ENCODE data around the gene MSRB1.

The MSRB1 gene

DNA sequence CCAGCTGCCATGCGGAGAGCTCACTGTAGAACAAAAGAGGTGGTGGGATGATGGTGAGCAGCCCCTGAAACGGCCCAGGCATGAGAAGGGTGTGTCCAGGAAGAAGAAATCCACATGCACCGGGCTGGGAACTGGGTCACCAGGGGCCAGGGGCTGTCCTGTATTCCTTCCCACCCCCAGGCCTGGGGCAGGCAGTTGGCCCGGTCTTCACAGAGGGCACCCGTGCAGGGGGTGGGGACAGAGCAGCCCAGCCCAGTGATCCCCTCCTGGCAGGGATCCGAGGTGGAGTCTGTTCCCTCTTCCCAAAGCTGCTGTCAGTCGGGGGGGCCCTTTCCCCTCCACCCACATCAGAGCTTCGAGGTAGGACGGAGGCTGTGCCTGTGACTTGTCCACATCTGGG lies 34.0 kb downstream of the MSRB1 start:
- no peak overlapping the region for H3K4me3 ChIP-seq (ENCODE audit: low read depth, low read length)
- no peak for DNase-seq (ENCODE audit: low read depth)
- TF ChIP-seq, protein P1, sequence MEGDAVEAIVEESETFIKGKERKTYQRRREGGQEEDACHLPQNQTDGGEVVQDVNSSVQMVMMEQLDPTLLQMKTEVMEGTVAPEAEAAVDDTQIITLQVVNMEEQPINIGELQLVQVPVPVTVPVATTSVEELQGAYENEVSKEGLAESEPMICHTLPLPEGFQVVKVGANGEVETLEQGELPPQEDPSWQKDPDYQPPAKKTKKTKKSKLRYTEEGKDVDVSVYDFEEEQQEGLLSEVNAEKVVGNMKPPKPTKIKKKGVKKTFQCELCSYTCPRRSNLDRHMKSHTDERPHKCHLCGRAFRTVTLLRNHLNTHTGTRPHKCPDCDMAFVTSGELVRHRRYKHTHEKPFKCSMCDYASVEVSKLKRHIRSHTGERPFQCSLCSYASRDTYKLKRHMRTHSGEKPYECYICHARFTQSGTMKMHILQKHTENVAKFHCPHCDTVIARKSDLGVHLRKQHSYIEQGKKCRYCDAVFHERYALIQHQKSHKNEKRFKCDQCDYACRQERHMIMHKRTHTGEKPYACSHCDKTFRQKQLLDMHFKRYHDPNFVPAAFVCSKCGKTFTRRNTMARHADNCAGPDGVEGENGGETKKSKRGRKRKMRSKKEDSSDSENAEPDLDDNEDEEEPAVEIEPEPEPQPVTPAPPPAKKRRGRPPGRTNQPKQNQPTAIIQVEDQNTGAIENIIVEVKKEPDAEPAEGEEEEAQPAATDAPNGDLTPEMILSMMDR (IDR thresholded peaks at IDR 0.05; ENCODE audit: low read depth, low read length, missing control alignments), result no peak
- in situ Hi-C loops (cut with HindIII; ENCODE audit: low sequenced_read_pairs), result no loop called here

DNA sequence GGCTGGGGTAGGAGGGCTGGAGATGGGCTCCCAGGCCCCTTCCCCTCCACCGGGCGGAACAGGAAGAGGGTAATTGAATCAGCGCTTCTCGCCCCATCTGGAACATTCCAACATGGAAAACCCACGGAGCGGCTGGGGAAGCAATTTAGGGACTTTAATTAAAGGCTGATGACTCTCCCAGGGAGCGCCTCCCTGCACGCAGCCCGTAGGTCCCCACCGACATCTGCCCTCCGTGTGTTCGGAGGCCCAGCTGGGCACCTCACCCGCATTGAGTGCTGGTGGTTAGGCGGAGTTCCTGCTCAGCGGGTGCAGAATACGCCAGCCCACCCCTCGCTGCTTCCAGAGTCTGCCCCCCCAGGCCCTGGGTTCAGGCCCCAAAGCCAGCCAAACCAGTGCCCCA lies 34.8 kb downstream of the MSRB1 start:
- DNase-seq (ENCODE audit: low read depth), result no peak
- H3K4me3 ChIP-seq (ENCODE audit: low read depth, low read length), result no peak overlapping the region
- in situ Hi-C loops (cut with HindIII; ENCODE audit: low sequenced_read_pairs), result no loop called here
- TF ChIP-seq, protein P1 (IDR thresholded peaks at IDR 0.05; ENCODE audit: low read depth, low read length, missing control alignments), result no peak

DNA sequence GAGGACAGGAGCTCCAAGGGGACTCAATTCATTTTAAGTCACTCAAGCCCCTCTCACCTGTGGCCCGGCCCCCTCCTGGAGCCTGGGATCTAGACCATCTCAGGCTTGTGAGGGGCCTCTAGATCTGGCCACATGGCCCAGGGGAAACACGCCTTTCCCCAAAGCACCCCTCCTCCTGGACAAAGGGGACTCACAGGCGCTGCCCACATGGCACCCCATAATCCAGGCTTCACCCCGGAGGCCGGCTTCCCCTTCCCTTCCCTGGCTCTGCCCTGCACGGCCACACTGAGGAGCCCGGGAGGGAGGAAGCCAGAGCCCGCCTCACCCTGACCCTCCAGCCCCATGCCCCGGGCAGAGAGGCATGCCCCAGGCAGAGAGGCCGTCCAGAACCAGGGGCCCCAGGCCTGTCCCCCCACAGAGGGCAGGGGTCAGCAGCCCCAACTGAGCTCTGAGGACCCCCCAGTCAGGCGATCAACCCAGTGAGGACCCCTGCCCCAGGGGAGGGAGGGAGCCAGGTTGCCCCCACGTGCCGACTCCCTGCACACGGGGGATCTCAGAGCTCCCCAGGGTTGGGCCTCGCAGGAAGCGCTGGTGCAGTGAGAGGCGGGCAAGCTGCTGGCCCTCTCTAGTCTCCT lies 35.7 kb downstream of the MSRB1 start:
- TF ChIP-seq, protein P1 (IDR thresholded peaks at IDR 0.05; ENCODE audit: low read depth, low read length, missing control alignments), result no peak
- DNase-seq (ENCODE audit: low read depth), result no peak
- H3K4me3 ChIP-seq (ENCODE audit: low read depth, low read length), result no peak overlapping the region
- in situ Hi-C loops (cut with HindIII; ENCODE audit: low sequenced_read_pairs), result no loop called here

DNA sequence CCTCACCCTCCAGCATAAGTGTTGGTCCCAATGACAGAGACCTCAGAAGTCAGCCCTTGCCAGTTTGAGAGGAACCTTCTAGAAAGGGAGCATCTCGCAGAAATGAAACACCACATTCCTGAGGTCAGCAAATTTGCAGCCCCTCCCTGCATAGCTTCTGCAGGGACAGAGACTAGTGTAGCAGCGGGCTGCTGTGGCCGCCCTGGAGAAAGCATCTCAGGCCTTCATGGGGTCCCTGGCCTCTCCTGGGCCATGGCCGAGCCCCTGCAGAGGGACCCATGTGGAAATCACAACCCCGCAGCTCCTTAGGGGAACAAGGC lies 36.2 kb downstream of the MSRB1 start:
- H3K4me3 ChIP-seq (ENCODE audit: low read depth, low read length), result no peak overlapping the region
- TF ChIP-seq, protein P1 (IDR thresholded peaks at IDR 0.05; ENCODE audit: low read depth, low read length, missing control alignments), result no peak
- no peak for DNase-seq (ENCODE audit: low read depth)
- in situ Hi-C loops (cut with HindIII; ENCODE audit: low sequenced_read_pairs), result no loop called here

DNA sequence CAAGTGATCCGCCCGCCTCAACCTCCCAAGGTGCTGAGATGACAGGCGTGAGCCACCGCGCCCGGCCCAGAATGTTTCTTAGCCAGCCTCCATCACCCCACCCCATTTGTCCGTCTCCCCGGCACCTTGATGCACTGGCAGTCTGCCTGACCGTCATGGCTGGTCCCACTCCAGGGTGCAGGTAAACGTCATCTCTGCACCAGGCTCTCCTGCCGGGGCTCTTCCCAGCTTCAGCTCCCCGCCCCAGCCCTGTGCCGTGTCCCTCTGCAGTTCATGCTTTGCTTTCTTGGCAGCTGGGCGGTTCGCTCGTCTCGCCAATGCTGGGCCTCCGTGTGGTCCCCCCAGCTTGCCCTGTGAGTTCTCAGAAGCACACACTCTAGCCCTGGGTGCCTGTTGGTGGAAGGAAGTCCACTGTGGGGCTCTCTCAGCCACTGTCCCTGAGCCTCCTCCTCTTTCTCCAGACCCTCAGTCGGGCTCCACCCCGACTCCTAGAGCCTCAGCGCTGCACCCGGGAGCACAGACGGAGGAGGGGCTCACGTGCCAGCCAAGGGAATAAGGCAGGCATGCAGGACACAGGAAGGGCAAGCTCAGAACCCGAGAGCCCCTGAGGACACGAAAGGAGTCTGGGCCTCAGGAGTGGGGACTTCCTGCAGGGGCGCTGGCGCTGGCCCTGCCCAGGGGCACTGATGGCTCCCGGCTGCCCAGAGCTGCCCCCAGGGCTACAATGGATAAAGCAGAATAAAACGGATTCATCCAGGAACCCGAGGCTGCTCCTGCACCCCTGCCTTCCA lies 36.7 kb downstream of the MSRB1 start:
- TF ChIP-seq, protein P1 (IDR thresholded peaks at IDR 0.05; ENCODE audit: low read depth, low read length, missing control alignments), result no peak
- DNase-seq (ENCODE audit: low read depth), result no peak
- in situ Hi-C loops (cut with HindIII; ENCODE audit: low sequenced_read_pairs), result no loop called here
- H3K4me3 ChIP-seq (ENCODE audit: low read depth, low read length), result no peak overlapping the region

DNA sequence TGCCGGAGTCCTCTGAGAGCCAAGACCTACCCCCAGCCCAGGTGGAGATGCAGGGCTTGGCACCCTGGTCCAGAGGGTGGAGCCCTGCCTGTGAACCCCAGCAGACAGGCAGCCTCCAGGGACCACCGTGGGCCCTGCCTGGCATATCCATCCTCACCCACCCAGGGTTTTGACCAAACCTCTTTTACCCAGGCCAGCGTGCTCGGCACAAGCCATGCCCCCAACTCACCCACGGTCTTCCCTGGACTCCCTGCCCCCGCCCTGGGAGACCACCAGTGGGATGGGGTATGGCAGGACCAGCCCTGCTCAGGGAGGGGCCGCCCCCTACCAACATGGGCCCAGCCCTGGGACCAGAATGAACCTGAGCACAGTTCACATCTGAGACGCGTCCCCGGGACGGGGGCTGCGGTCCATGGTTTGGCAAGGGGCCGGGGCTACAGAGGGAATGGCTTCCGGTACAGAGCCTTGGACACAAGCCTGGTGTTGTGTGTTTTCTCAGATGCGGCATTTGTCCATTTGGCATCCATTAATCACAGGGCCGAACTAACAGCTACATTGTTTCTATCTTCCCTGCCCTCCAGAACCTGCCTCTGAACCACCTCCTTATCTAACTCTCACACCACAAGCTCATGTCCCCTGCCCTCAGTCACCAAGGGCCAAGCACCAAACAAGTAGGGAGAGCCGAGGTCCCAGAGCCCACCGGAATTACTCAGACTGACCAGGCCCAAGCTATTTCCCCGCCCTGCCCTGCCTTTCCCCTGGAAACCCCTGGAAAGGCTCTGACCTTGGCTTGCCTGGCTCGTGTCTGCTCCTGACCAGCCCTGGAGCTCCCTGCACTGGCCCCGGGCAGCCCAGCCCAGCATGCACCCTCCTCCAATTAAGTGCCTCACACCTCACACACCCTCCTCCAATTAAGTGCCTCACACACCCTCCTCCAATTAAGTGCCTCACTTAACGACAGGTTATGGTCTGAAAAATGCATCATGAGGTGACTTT lies 38.9 kb downstream of the MSRB1 start:
- in situ Hi-C loops (cut with HindIII; ENCODE audit: low sequenced_read_pairs), result no loop called here
- TF ChIP-seq, protein P1 (IDR thresholded peaks at IDR 0.05; ENCODE audit: low read depth, low read length, missing control alignments), result no peak
- no peak overlapping the region for H3K4me3 ChIP-seq (ENCODE audit: low read depth, low read length)
- DNase-seq (ENCODE audit: low read depth), result no peak

Data from astrocyte of the cerebellum (primary cell).